NT2/D1 (cell line): ENCODE data around the gene ZFHX3.

Experiments
- SUZ12 ChIP-seq: IDR thresholded peaks from 2 replicates; pipeline ENCODE4 v1.6.1; 2011; ENCODE audit not compliant: insufficient read length, insufficient read depth; ENCODE audit errors: extremely low read depth
- ZNF274 ChIP-seq: IDR thresholded peaks from 2 replicates; pipeline ENCODE4 v1.6.1; 2011; ENCODE audit warnings: mild to moderate bottlenecking, low read depth, low read length

- TF ChIP-seq ZNF274 = no peak
- no peak for TF ChIP-seq SUZ12
These were observed 209.4 kb downstream of the ZFHX3 start for GRCh38 chr16:72838586-72838910.
